Stimulated activated CD8-positive, alpha-beta memory T cell treated with anti-CD3 and anti-CD28 coated beads, Interleukin-12 subunit alpha, Interleukin-12 subunit beta, amount 100 ng/mL, for 1 hour (primary cell): ENCODE data around the gene KCNJ1.

Experiments used
- DNase-seq: peaks from one replicate; pipeline ENCODE4 v3.0.0-alpha.2; 2020; ENCODE audit warnings: low read depth

KCNJ1 gene

DNA sequence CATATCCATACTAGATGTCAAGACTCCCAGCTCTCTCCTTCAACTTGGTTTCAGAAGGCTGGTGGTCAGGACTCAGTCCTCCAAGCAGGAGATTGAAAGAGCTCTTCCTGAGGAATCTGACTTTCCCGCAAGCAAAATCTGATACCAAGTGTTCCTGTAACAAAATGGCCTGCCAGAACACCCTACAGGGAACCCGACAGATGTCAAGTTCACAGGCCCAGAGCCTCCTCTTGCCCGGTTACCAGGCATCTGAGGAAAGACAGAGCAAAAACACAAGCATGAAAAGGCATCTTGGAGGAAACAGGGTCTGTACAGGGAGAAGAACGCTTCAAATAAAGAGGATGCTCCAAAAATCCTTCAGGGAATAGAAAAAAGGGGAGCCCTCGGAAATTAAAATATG is 15.4 kb upstream of the KCNJ1 start:
- DNase-seq = no peak

DNA sequence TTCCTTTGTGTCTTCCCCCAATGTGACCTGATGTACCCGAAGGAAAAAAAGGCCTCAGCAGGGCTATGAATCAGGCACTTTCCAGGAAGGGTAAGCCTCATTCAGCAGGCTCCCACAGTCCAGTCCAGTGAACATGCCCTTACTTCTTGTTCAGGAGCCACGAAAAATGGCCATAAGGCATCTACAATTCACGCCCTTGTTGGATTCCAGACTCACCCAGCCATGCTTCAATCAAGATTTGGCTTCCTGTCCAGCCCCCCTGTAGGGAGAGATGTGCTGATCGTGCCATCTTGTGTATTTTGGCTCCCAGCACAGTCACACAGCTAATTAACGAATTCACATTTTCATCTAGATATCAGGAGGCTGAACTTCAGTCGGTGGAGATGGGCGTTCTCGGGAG is 14.1 kb upstream of the KCNJ1 start:
- DNase-seq = no peak

DNA sequence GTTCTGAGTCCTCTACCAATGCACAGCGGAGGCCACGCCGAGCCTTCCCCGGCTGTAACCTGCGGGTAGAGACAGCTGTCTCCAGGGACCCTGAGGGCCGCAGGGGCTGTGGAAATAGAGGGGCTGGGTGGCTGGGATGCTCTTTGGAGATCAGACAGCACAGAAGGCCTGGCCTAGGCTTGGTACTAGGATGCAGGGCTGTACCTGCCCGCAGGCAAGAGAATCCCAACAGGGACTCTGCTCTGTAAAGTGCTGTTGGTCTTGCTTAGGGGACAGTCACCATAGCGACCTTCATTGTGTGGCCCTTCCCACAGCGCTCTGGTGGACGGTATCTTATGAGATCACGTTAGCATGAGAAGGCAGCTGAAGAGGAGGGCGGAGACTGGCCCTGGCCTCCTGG is 12.7 kb upstream of the KCNJ1 start:
- DNase-seq = no peak

DNA sequence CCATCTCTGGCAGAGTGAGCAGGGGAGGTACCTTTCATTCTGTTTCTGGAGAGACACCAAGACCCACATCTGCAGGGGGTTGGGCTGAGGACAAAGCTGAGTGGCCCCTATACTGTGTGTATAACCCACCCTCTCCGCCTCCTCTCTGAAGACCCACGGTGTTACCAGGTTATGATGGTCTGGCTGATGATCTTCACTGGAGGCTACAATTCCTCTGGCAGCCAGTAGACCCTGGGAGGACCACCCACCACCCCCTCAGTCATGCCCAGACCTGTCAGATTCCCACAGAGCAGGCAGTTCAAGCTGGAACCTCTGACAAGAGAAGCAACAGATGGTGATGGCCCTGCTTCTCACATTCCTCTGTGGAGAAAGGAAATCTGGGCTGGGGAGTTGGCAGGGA is 11.4 kb upstream of the KCNJ1 start:
- DNase-seq = no peak

DNA sequence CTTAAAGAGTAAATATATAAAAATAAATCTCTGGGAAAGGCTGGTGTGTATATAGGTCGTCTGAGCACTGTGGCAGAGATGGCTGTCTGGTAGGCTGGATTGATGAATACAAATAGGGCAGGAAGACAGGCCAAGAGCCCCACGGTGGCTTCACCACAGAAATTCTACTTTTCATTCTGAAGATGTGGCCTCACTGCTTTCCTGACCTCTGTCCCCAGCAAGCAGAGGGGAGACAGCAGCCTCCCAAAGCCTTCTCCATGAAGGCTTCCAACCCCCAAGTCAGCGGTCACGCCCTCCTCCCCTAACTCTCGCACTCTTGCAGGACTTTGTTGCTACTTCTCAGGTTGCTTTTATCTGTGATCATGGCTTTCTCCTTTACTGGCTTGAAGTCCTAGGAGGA is 10.6 kb upstream of the KCNJ1 start:
- DNase-seq = no peak

DNA sequence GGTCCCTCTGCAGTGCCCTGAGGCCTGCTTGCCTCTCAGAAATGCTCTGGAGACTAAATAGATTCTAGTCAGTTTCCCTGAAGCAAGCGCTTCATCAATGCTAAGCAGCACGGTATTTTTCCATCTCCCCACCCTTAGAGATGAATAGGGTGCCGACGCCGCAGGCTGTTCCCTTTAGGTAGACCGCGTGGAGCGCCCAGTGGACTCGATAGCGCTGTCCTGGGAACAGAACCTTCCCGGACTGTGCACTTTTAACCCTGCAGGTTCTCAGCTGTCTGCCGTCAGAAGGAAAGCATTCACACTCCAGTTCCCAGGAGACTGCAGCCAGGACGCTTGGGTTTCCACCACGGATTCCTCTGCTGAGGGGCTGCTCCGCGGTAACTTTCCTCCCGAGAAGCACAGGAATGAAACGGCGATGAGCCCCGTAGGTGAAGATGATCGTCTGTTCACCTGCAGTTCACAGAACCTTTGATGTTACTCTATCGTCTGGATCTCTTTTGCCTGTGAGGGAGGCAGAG is 9.1 kb upstream of the KCNJ1 start:
- DNase-seq = no peak

DNA sequence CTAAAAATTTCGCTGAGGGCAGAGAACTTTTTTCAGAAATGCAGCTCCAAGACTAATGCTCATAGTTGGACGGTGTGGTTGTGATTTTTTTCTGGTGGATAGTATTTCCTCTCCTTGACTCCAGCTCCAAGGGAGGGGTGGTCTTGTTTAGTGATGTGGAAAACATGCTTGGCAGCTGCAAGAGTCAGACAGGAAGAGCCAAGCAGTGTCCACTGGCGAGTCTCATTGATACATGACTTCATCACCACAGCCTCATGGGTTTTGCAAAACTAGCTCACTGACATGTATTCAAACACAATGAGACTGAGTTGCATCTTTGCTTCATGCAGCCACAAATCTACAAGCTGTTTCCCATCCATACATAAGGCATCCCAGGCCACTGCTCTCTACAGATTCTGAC is 7.3 kb upstream of the KCNJ1 start:
- DNase-seq = no peak

DNA sequence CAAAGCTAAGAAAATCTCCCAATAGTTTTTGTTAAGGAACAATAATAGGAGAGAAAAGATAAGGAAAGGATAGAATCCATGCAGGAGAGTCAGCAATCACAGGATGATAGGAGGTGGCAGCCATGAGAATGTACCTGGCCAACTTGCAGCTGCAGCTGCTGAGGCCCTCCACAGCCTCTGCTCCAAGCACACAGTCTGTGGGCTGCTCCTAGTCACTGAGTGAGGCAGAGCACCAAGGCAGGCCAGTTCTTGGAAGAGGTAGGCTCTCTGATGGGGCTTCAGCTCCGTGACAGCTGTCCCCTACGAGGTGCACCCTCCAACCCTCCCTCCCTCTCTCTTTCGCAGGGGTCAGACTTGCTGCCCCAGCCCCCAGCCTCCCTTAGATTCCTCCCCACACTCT is 5.5 kb upstream of the KCNJ1 start:
- DNase-seq = no peak

DNA sequence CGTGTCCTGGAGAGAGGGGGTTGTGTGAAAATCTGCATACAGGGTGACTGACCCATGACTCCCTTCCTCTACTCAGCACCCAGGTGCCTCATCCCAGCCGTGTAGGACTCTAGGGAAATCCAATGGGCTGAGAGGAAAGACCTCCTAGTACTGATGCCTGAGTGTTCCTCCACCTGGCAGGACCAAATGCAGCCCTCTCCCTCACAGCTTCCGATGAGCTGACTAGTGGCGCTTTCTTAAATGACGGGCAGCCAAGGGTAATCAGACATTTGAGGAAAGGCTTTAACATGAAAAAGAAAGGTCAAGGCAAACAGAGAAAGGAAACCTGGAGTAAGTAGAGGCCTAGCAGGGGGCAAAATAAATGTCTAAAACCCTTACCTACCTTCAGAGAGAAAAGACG is 5.0 kb upstream of the KCNJ1 start:
- DNase-seq = no peak

DNA sequence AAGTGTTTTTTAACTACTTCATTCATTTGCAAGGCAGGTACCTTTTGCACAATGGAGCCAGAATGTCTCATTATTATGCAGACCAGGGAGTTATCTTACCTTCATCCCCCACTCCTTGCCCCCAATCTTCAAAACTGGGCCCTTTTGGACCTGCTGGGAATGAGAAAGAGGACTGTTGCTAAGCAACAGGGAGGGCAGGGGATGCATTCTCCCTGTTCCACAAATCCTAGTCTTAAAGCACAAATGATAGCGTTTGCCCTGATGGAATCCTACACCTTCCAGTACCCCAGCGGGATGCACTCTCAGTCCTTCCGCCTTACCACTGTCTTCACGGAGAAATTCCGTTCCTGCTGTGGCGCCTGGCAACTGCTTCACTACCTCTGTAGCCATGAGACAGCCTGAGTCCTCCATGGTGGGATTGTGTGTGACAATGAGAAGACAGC is 4.1 kb upstream of the KCNJ1 start:
- no peak for DNase-seq

DNA sequence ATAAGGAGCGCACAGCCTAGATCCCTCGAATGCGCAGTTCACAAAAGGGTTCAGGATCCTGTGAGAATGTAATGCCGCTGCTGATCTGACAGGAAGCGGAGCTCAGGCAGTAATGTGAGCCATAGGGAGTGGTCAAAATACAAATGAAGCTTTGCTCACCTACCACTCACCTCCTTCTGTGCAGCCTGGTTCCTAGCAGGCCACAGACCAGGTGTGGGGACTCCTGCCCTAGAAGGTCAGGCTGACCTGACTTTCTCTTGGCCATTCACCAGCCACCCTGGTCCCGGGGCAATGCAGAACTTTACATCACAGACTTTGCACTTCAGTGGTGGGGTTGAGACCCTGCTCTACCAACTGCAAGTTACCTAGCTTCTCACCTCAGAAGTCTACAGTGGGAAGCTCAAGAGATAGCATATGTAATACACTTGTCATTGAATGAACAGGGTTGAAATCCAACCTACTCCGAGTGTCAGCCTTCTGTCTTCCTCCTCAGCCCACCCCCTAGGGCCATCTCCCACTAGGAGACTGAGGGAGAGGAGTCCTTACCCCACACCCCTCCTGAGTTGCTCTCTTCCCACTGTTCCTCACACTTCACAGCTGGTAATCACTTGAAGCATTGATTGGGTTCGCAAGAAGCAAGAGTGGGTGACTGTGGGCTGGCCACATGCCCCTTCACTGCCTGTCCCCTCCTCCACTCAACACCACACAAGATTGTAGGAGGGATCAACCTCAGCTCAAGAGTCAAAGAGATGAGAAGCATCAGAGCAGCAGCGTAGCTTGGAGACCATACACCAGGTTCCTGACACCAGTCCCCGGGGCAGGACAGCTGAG is 2.0 kb upstream of the KCNJ1 start:
- DNase-seq = no peak

DNA sequence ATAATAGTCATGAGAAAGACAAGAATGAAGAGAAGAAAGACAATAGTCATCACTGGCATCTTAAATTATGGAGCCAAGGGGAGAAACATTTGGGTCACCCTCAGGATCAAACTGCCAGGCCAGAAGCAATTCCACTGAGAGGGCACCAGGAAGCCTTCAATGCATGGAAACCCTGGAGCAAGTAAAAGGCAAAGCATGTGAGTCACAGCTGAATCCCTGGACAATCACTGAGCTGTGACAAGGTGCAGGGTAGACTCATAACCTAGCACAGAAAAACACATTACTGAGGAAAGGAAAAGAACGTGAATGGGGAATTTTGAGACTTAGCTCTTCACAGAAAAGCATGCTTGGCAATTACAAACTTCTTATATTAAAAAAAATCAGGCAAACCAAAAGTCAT is 1.6 kb downstream of the KCNJ1 start:
- DNase-seq = no peak

DNA sequence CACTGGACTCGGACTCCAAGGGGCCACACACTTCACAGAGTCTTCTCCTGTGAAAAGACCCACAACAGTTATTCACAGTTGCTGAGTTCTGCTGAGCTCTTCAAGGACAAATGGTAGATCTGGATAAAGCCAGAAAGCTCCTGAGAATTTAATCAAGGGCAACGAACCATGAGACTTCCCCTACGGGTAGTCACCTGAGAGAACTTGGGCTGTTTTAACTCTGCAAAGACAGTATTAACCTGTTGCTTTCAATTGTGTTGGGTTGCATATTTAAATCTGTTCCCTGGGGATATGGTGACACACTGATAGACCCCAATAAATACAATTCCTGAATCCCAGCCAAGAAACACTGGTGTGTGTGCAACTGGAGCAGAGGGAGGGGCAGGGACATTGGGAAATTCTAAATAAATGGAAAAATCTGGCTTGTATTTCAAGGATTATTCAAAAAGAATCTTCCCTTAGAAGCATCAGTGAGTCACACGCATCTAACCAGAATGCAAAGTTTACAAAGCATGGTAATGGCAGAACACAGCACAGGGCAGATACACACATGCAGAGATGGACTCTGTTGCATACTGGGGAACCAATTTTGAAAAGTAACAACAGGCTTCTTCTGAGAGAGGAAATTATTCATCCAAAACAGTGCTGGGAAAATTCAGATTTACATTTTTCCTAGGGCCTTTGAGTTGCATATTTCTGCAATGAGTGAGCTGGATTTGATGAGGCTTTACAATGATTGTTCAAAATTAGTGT is 4.0 kb downstream of the KCNJ1 start:
- no peak for DNase-seq

DNA sequence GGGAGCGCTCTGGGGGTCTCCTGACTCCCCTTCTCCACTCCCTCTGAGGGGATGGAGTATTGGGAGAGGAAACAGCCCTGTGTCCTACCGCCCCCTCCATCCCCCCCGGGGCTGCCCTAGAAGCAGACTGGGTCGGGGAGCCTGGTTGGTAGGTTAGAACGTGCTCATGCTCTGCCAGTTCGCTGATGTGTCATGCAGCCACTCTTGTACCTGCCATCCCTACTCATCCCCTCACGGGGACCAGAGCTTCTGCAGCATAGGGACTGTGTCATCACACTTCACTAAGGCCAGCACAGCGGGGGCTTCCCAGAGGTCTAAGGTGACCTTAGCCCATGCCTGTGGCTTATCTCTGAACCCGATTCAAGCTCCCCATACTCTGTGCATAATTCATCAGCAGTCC is 4.7 kb downstream of the KCNJ1 start:
- DNase-seq = no peak

DNA sequence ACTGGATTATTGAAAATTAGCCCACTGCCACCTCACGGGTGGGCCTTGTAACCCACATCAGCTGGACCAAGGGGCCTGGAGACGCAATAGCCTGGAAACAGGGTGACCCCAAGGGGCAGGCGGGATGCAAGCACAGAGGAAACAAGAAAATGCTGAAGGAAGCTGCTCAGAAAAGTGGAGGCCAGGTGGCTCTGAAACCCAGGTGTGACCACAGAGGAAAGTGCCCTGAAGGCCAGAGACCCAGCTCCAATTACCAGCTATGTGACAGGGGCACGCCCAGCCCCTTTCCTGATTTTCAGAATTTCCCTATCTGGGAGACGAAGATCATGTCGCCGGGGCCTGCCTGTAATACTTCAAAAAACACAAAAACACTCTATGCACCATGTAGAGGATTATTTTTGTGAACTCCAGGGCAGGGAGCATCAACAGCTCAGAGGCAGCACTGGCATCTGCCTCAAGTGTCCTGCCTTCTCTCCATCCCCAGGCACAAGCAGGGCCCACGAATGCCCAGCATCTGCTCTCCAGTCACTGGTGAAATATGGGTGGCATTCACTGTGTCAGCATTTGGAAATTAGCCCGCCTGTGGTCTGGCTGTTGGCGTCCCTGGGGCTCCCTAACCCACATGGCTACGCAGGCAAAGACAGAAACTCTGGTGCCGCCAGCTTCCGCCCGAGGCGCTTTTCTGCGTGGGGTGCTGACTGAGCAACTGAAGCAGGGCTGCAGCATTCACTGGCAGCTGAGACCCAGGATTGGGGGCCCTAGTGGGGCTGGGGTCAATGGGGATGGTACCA is 6.3 kb downstream of the KCNJ1 start:
- no peak for DNase-seq

DNA sequence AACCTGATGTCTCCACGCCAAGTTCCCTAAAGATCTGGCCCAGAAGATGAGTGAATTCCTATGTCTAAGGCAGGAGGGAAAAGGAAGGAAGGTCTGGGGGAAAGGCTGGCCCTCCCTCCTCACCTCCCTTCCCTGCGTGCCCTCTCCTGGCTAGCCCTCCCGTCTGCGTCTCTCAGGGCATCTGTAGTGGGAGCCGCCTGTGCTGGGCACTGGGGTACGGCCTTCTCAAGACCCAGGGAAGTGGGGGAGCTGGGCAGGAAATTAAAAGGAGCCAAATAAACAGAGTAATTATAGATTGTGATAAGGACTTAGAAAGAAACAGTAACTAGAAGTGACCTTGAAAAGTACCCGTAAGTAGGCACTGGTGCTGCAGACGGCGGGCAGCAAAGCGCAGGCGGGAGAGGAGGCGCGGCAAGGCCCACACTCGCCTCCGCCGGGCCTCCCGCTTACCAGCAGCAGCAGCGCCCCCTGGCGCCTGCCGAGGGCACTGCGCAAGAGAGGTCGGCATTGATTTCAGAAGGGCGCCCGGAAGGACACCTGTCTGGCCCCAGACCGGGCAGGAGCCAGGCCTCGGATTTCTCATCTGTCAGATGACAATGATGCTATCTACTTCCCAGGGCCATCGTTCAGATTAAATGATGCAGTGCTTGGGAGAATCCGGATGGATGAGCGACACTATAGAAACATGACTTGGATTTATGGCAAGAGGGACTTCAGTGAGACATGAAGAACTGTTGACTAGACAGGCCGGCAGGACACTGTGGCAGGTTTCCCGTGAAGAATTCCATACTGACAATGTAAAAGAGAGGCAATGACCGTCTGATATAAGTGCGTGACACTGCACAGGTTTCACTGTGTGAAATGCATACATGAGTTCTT is 7.3 kb downstream of the KCNJ1 start:
- DNase-seq = peak; percentile 63

DNA sequence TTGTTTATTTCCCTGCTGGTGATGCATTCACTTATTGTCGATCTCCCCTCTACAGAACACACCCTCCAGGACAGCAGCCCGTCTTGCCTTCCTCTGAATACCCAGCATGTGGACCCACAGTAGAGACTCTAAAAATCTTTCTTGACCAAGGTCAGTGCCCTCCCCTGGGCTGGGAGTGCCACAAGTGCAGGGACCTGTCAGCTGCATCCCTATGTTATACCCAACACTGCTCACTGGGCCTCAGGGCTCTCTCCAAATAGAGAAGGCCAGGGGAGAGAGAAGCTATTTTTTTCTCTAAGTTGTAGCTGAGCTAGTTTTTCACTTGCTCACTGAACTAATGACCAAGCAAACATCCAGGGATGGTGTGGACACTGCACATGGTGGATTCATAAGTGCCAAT is 9.8 kb downstream of the KCNJ1 start:
- DNase-seq = no peak

DNA sequence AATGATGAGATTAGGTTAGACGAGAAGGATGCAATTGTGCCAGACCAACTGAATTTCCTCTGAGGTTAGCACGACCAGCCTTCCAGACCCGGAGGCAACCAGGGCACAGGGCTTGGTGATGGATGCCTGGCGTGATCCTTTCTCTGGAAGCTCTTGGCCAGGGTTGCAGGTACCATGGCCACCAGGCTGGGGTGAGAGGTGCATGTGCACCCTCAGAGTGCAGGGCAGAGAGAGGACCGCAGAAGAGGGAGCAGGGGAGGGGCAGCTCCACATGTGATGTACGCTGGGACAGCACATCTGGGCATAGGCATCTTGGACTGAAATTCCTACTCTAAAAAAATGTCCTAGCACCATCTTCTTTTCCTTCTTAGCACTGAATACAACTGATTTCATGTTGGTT is 10.9 kb downstream of the KCNJ1 start:
- DNase-seq = no peak

DNA sequence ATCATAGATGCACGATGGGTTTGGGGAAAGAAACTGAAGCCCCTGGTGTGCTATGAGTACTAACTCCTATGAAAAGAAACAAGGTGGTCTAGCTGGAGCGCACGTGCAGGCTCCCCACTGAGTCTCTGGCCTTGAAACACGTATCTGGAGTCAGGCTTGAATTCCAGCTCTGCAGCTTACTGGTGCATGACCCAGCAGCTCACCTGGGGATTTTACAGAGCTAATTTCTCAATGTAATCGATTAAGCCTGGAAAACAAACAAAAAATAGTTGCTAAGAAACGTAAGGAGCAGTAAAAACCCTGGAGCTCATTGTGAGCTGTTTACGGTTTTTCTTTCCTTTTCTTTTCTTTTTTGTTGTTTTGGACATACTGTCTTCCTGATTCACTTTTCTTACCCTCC is 12.3 kb downstream of the KCNJ1 start:
- DNase-seq = no peak

DNA sequence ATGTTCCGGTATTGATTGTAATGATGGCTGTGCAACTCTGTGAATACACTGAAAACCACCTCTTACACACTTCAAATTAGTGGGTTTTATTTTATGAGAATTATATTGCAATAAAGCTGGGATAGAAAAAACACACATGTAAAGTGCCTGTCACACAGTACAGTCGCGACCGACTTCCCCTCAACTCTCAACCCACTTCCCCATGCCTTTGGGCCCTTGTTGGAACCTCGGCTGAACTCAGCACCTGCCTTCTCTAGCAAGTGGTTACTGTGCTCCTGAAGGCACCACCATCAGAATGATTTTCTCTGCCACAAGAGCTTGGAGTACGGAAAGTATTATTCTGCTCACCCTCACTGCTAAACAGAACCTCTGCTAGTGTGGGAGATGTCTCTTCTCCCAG is 13.5 kb downstream of the KCNJ1 start:
- no peak for DNase-seq

DNA sequence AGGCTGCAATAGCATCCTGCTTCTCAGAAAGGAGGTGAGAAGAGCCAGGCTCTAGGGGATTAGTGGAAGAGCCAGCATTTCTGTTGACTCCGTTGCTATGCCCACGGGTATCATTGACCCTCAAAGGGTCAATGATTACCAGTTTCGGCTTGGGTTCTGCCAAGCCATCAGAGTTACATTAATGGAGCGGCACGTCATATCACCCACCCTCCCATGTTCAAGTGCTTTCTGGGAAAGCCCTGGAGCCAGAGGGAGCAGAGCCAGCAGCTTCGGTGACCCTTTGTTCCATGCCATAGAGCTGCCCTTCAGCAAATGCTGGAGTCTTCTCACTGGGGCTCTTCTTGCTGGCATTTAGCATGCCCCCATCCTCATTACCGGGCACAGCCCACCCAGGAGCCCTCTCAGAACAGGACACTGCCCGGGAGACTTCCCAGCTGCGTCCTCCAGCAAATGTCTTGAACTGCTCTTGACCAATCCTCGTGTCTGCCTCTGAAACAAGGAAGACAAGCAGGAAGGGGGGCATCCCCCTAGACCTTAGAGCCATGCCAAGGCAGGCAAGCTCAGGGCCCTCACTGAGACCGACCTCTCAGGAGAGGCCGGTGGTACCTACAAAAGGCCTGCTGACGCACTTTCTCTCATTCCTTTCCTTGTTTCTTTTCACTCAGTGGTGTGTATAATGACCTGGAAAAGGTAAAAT is 14.6 kb downstream of the KCNJ1 start:
- DNase-seq = no peak
